H1 (cell line): Measurements from ENCODE around the gene FHIT. TPM values are rescaled to one million over a fixed set of nuclear protein-coding genes. Genes with fewer than 3 reads are reported as not detected.

ENCODE experiments used
- CTCF ChIA-PET: fragments of 300-600 bp; sonication (Branson Sonifier 250); formaldehyde crosslinking; loops from one replicate; lab custom pipeline; 2021; ENCODE audit not compliant: partially characterized antibody; lab: Charles Lee
- POLR2A ChIA-PET: fragments of 300-600 bp; sonication (Branson Sonifier 250); formaldehyde crosslinking; loops from one replicate; lab custom pipeline; 2021; ENCODE audit warnings: inconsistent platforms; ENCODE audit not compliant: partially characterized antibody; lab: Charles Lee
- DNase-seq, 2 experiments: peaks; one replicate each; pipeline versions ENCODE4 v3.0.0 to v3.0.0-alpha.2; 2010 to 2022; ENCODE audit warnings: low spot score in 2 of 2, low read depth in 1 of 2, mixed read lengths in 1 of 2
- FAIRE-seq: peaks from 2 replicates; lab custom pipeline; 2011; peaks lifted over from hg19 to GRCh38; lab: Jason Lieb, UNC
- H2AFZ ChIP-seq: 2 replicates; pipeline ENCODE4 v1.8.1; 2012; ENCODE audit warnings: low read length, inconsistent platforms
- H2AK5ac ChIP-seq: 2 replicates; pipeline ENCODE4 v1.6.1; 2013; ENCODE audit warnings: low read depth, low read length
- H2BK120ac ChIP-seq: replicated peaks from 2 replicates; pipeline ENCODE3; 2013; ENCODE audit warnings: low read depth, low read length, inconsistent platforms
- H2BK12ac ChIP-seq: 2 replicates; pipeline ENCODE4 v1.6.1; 2013; ENCODE audit warnings: low read depth, low read length
- H2BK15ac ChIP-seq: 2 replicates; pipeline ENCODE4 v1.6.1; 2013; ENCODE audit warnings: low read length
- H2BK20ac ChIP-seq: 2 replicates; pipeline ENCODE4 v1.6.1; 2013; ENCODE audit warnings: low read length
- H2BK5ac ChIP-seq: 2 replicates; pipeline ENCODE4 v1.6.1; 2013; ENCODE audit warnings: low read depth, low read length
- H3K14ac ChIP-seq: 2 replicates; pipeline ENCODE4 v1.6.1; 2013; ENCODE audit warnings: inconsistent platforms; ENCODE audit not compliant: insufficient read length
- H3K18ac ChIP-seq: 2 replicates; pipeline ENCODE4 v1.6.1; 2013; ENCODE audit warnings: low read length; ENCODE audit errors: extremely low read depth
- H3K23ac ChIP-seq: 2 replicates; pipeline ENCODE4 v1.6.1; 2013; ENCODE audit warnings: inconsistent platforms; ENCODE audit not compliant: insufficient read length
- H3K23me2 ChIP-seq: 2 replicates; pipeline ENCODE4 v1.6.1; 2013; ENCODE audit warnings: low read depth, low read length
- H3K27ac ChIP-seq: 2 replicates; pipeline ENCODE4 v1.6.1; 2011; ENCODE audit warnings: low read depth, low read length, inconsistent platforms
- H3K27me3 ChIP-seq, 4 experiments: replicated peaks in 1 of 4; 1 replicate in 1 of 4; 2 replicates in 3 of 4; pipeline versions ENCODE4 v1.6.1 to v1.8.1; 2011 to 2013; ENCODE audit warnings: low read length in 3 of 4, mild to moderate bottlenecking in 3 of 4, inconsistent platforms in 2 of 4, mixed read lengths in 2 of 4, moderate library complexity in 1 of 4; ENCODE audit not compliant: control insufficient read depth in 3 of 4, insufficient read depth in 3 of 4; ENCODE audit errors: extremely low read depth in 1 of 4
- H3K36me3 ChIP-seq, 4 experiments: 2 replicates each; pipeline versions ENCODE4 v1.6.1 to v1.8.1; 2011 to 2013; ENCODE audit warnings: mild to moderate bottlenecking in 4 of 4, low read length in 3 of 4, moderate library complexity in 2 of 4, control low read depth in 1 of 4, inconsistent platforms in 1 of 4; ENCODE audit not compliant: insufficient read depth in 4 of 4, control insufficient read depth in 2 of 4
- H3K4ac ChIP-seq: replicated peaks from 2 replicates; pipeline ENCODE3; 2013; ENCODE audit warnings: low read length, low read depth, mixed read lengths, inconsistent platforms; ENCODE audit not compliant: insufficient read length
- H3K4me1 ChIP-seq, 4 experiments: replicated peaks in 1 of 4; 1 replicate in 1 of 4; 2 replicates in 3 of 4; pipeline versions ENCODE4 v1.6.1 to v1.8.1; 2011 to 2013; ENCODE audit warnings: low read length in 3 of 4, inconsistent platforms in 2 of 4, mixed read lengths in 1 of 4; ENCODE audit not compliant: insufficient read depth in 4 of 4, control insufficient read depth in 3 of 4
- H3K4me2 ChIP-seq, 2 experiments: 2 replicates each; pipeline versions ENCODE4 v1.6.1 to v1.8.1; 2011 to 2013; ENCODE audit warnings: low read depth in 2 of 2, low read length in 2 of 2, control low read depth in 1 of 2, inconsistent platforms in 1 of 2, mild to moderate bottlenecking in 1 of 2; ENCODE audit not compliant: insufficient read depth in 1 of 2
- H3K4me3 ChIP-seq, 4 experiments: fragments of 200-600, 300-600 bp in 1 of 4; sonication (generic), shearing (Covaris generic), sonication (Bioruptor Twin) in 1 of 4; 2 replicates each; pipeline versions ENCODE4 v1.5.1 to v1.8.1; 2011 to 2016; ENCODE audit warnings: low read length in 4 of 4, low read depth in 3 of 4, control low read depth in 2 of 4, inconsistent platforms in 2 of 4, mild to moderate bottlenecking in 2 of 4, mixed read lengths in 1 of 4, moderate library complexity in 1 of 4; ENCODE audit not compliant: insufficient read depth in 2 of 4; ENCODE audit errors: extremely low read depth in 1 of 4
- H3K56ac ChIP-seq: replicated peaks from 2 replicates; pipeline ENCODE3; 2013; ENCODE audit warnings: low read depth, mild to moderate bottlenecking, mixed read lengths, low read length, inconsistent platforms; ENCODE audit not compliant: insufficient read length
- H3K79me1 ChIP-seq: 2 replicates; pipeline ENCODE4 v1.6.1; 2013; ENCODE audit warnings: low read depth, low read length, control low read depth
- H3K79me2 ChIP-seq, 2 experiments: 2 replicates each; pipeline versions ENCODE4 v1.6.1 to v1.8.1; 2012 to 2013; ENCODE audit warnings: low read length in 2 of 2, mild to moderate bottlenecking in 2 of 2, inconsistent platforms in 1 of 2; ENCODE audit not compliant: insufficient read depth in 2 of 2, control insufficient read depth in 1 of 2
- H3K9ac ChIP-seq, 4 experiments: replicated peaks in 1 of 4; 1 replicate in 1 of 4; 2 replicates in 3 of 4; pipeline versions ENCODE4 v1.6.1 to v1.8.1; 2011 to 2013; ENCODE audit warnings: low read depth in 3 of 4, low read length in 3 of 4, control low read depth in 2 of 4, mild to moderate bottlenecking in 2 of 4, moderate library complexity in 2 of 4, inconsistent platforms in 1 of 4; ENCODE audit errors: extremely low read depth in 1 of 4
- H3K9me3 ChIP-seq, 2 experiments: 2 replicates each; pipeline versions ENCODE4 v1.6.1 to v1.8.1; 2012 to 2013; ENCODE audit warnings: mild to moderate bottlenecking in 2 of 2, moderate library complexity in 2 of 2, control low read depth in 1 of 2, inconsistent platforms in 1 of 2, low read depth in 1 of 2, low read length in 1 of 2, mixed read lengths in 1 of 2; ENCODE audit not compliant: insufficient read depth in 2 of 2
- H4K20me1 ChIP-seq, 2 experiments: replicated peaks in 1 of 2; 2 replicates each; pipeline versions ENCODE3 to v1.8.1; 2011 to 2013; ENCODE audit warnings: inconsistent platforms in 2 of 2, low read length in 2 of 2, mild to moderate bottlenecking in 1 of 2; ENCODE audit not compliant: insufficient read depth in 2 of 2, control insufficient read depth in 1 of 2
- H4K5ac ChIP-seq: 2 replicates; pipeline ENCODE4 v1.6.1; 2013; ENCODE audit warnings: low read length, low read depth, mixed read lengths, inconsistent platforms; ENCODE audit not compliant: insufficient read length
- H4K8ac ChIP-seq: 2 replicates; pipeline ENCODE4 v1.8.0; 2013; ENCODE audit warnings: mild to moderate bottlenecking, moderate library complexity, low read length, inconsistent platforms; ENCODE audit not compliant: insufficient read depth; ENCODE audit errors: extremely low read depth
- H4K91ac ChIP-seq: replicated peaks from 2 replicates; pipeline ENCODE3; 2013; ENCODE audit warnings: low read length, mixed read lengths, inconsistent platforms; ENCODE audit not compliant: insufficient read length
- RXRA ChIP-seq: IDR thresholded peaks from 2 replicates; pipeline ENCODE4 v1.6.1; 2011; ENCODE audit warnings: low read depth, mild to moderate bottlenecking, low read length, moderate library complexity; ENCODE audit not compliant: insufficient read depth
- TBP ChIP-seq: IDR thresholded peaks from 2 replicates; pipeline ENCODE4 v1.6.1; 2011; ENCODE audit warnings: low read depth, low read length, improper control_type of control experiment
- WGBS, 2 experiments: shearing (Covaris generic) in 1 of 2; methylation state at CpG; one replicate each; pipeline versions ENCODE4 v1.1.6 to v1.1.7; 2013 to 2015; ENCODE audit warnings: low lambda C conversion rate in 2 of 2, mixed read lengths in 2 of 2, inconsistent platforms in 1 of 2, low coverage in 1 of 2, missing lambda C conversion rate in 1 of 2; ENCODE audit not compliant: insufficient replicate concordance in 2 of 2, insufficient coverage in 1 of 2, insufficient read length in 1 of 2; ENCODE audit errors: extremely low coverage in 1 of 2, missing lambda C conversion rate in 1 of 2; 5-methylcytosine and 5-hydroxymethylcytosine counted together
- polyA plus RNA-seq, 7 experiments: library from polyadenylated mRNA; depleted of rRNA in 3 of 7; stranded (reverse) in 5 of 7; unstranded in 2 of 7; fragments of >200 nt in 5 of 7; fragments of 200-250 nt in 2 of 7; gene quantifications; 1 replicate in 5 of 7; 2 replicates in 1 of 7; 4 replicates in 1 of 7; pipeline versions ENCODE4 v1.2.1 to v1.2.3, GENCODE V29; 2011 to 2013; ENCODE audit warnings: missing spikeins in 2 of 7, mixed read lengths in 2 of 7
- total RNA-seq: library from RNA; stranded (reverse); fragmentation: NEBNext Ultra II Directional; extraction: Animal tissue kit (Norgen Biotek cat#: 25700); gene quantifications from 2 replicates; pipeline ENCODE4 v1.2.1, GENCODE V29; 2021

Gene FHIT
- total and polyA plus RNA-seq, 2 of the 8 experiments (the other 6 are each of a cell fraction or from before 2014, with no cell fraction given), result 1.2 to 3.2 TPM

DNA sequence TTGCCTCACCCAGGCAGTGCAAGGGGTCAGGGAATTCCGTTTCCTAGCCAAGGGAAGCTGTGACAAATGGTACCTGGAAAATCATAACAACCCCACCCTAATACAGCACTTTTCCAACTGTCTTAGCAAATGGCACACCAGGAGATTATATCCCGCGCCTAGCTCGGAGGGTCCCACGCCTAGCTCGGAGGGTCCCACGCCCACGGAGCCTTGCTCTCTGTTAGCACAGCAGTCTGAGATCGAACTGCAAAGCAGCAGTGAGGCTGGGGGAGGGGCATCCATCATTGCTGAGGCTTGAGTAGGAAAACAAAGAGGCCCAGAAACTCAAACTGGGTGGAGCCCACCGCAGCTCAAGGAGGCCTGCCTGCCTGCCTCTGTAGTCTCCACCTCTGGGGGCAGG lies 208.1 kb downstream of the FHIT start:
- CTCF ChIA-PET, result interaction anchor here (1.2 kb wide), 1 partner anchor 11 kb away, joined by 3 read pairs; no protein-coding TSS in a partner anchor
- POLR2A ChIA-PET, result no interaction called here
- H3K18ac ChIP-seq, result no peak overlapping the region
- H3K4me3 ChIP-seq, result no peak overlapping the region
- no peaks in the 10 kb centered on the region for H3K4me1 ChIP-seq
- H3K23me2 ChIP-seq, result no peaks in the 10 kb centered on the region; the same call in 1 of the 2 replicates
- DNase-seq (no peak), FAIRE-seq (no peak)
- no peak overlapping the region for H4K91ac ChIP-seq
- no peak overlapping the region for H3K56ac ChIP-seq
- H2BK20ac ChIP-seq, result no peak overlapping the region
- no peak overlapping the region for H4K8ac ChIP-seq
- H3K4ac ChIP-seq, result no peak overlapping the region
- TF ChIP-seq TBP (no peak), RXRA (no peak)
- no peak overlapping the region for H2BK5ac ChIP-seq
- H2BK120ac ChIP-seq, result no peak overlapping the region
- H3K36me3 ChIP-seq, result no peaks in the 10 kb centered on the region; a peak in 1 of 8 replicates
- no peak overlapping the region for H3K4me2 ChIP-seq
- no peak overlapping the region for H4K5ac ChIP-seq
- H3K9me3 ChIP-seq, result peaks cover 14 to 18% of the 10 kb centered on the region in 2 experiments
- H2BK15ac ChIP-seq, result no peak overlapping the region
- no peak overlapping the region for H2AFZ ChIP-seq
- no peaks in the 10 kb centered on the region for H3K79me1 ChIP-seq
- no peaks in the 10 kb centered on the region for H4K20me1 ChIP-seq
- H3K27ac ChIP-seq, result no peak overlapping the region
- H2BK12ac ChIP-seq, result no peak overlapping the region
- WGBS, 2 experiments, result 98% methylated on average over 10 of the region's 10 CpGs; no CpG with 5 or more reads in 1 of the 2 experiments
- H2AK5ac ChIP-seq, result no peak overlapping the region
- no peak overlapping the region for H3K23ac ChIP-seq
- H3K27me3 ChIP-seq, result no peaks in the 10 kb centered on the region
- no peak overlapping the region for H3K14ac ChIP-seq
- no peak overlapping the region for H3K9ac ChIP-seq
- H3K79me2 ChIP-seq, result no peaks in the 10 kb centered on the region
